ENCODE results near the gene CLIP2. TPM values are rescaled to one million over a fixed set of nuclear protein-coding genes. Genes with fewer than 3 reads are reported as not detected.
A peak's percentile ranks its signal among the peaks of the same experiment; 100 is the strongest.

Gene CLIP2
- total RNA-seq, 1 donor from 2014 or later: 24.3 TPM

GRCh38 chr7:74290553-74290950, 1.3 kb downstream of the CLIP2 start:
- TF ChIP-seq CTCF (IDR thresholded peaks at IDR 0.05) (no peak), POLR2A (IDR thresholded peaks at IDR 0.05) (no peak), POLR2AphosphoS5 (IDR thresholded peaks at IDR 0.05; ENCODE audit: insufficient read depth in 1 of 2, low read depth in 1 of 2) (no peak)
- peak overlapping the region; percentile 89 for H3K27ac ChIP-seq
- no peaks in the 10 kb centered on the region for H3K27me3 ChIP-seq
- no peaks in the 10 kb centered on the region for H3K36me3 ChIP-seq
- peak overlapping the region; percentile 83 to 92 for H3K4me3 ChIP-seq
- intact Hi-C loops (cut with DNase I): loop anchor here (5.0 kb wide), 1 partner anchor 33 kb away; no protein-coding TSS in a partner anchor
- DNase-seq (ENCODE audit: extremely low spot score in 2 of 2): no peak
- H3K9me3 ChIP-seq: no peaks in the 10 kb centered on the region
- peaks cover 56% of the 10 kb centered on the region for H3K4me1 ChIP-seq

- H3K27me3 ChIP-seq: no peaks in the 10 kb centered on the region
- H3K9me3 ChIP-seq: no peaks in the 10 kb centered on the region
- H3K4me1 ChIP-seq: peaks cover 56% of the 10 kb centered on the region
- H3K4me3 ChIP-seq: peak overlapping the region; percentile 83 to 92
- intact Hi-C loops (cut with DNase I): loop anchor here (5.0 kb wide), 1 partner anchor 34 kb away; no protein-coding TSS in a partner anchor
- DNase-seq (ENCODE audit: extremely low spot score in 2 of 2): no peak
- peak overlapping the region; percentile 89 for H3K27ac ChIP-seq
- TF ChIP-seq POLR2AphosphoS5 (IDR thresholded peaks at IDR 0.05; ENCODE audit: insufficient read depth in 1 of 2, low read depth in 1 of 2) (no peak), POLR2A (IDR thresholded peaks at IDR 0.05) (no peak), CTCF (IDR thresholded peaks at IDR 0.05) (no peak)
- H3K36me3 ChIP-seq: no peaks in the 10 kb centered on the region
Observed at GRCh38 chr7:74290981-74291441, 1.8 kb downstream of the CLIP2 start.

GRCh38 chr7:74291535-74291934, 2.3 kb downstream of the CLIP2 start:
- no peaks in the 10 kb centered on the region for H3K9me3 ChIP-seq
- TF ChIP-seq POLR2AphosphoS5 (IDR thresholded peaks at IDR 0.05; ENCODE audit: insufficient read depth in 1 of 2, low read depth in 1 of 2) (no peak), CTCF (IDR thresholded peaks at IDR 0.05) (no peak), POLR2A (IDR thresholded peaks at IDR 0.05) (no peak)
- DNase-seq (ENCODE audit: extremely low spot score in 2 of 2): no peak
- no peak overlapping the region for H3K27ac ChIP-seq
- peaks cover 56% of the 10 kb centered on the region for H3K4me1 ChIP-seq
- H3K27me3 ChIP-seq: no peaks in the 10 kb centered on the region
- H3K4me3 ChIP-seq: no peak overlapping the region
- no peaks in the 10 kb centered on the region for H3K36me3 ChIP-seq
- intact Hi-C loops (cut with DNase I): loop anchor here (5.0 kb wide), 1 partner anchor 34 kb away; no protein-coding TSS in a partner anchor

- TF ChIP-seq POLR2AphosphoS5 (IDR thresholded peaks at IDR 0.05; ENCODE audit: insufficient read depth in 1 of 2, low read depth in 1 of 2) (no peak), CTCF (IDR thresholded peaks at IDR 0.05) (no peak), POLR2A (IDR thresholded peaks at IDR 0.05) (no peak)
- H3K36me3 ChIP-seq: no peaks in the 10 kb centered on the region
- DNase-seq (ENCODE audit: extremely low spot score in 2 of 2): no peak
- intact Hi-C loops (cut with DNase I): loop anchor here (5.0 kb wide), 1 partner anchor 36 kb away; no protein-coding TSS in a partner anchor
- H3K9me3 ChIP-seq: no peaks in the 10 kb centered on the region
- peak overlapping the region; percentile 0 for H3K27ac ChIP-seq
- peaks cover 56% of the 10 kb centered on the region for H3K4me1 ChIP-seq
- H3K4me3 ChIP-seq: no peak overlapping the region
- H3K27me3 ChIP-seq: no peaks in the 10 kb centered on the region
Observed at GRCh38 chr7:74292757-74293576, 3.8 kb downstream of the CLIP2 start.

GRCh38 chr7:74293577-74293908, 4.3 kb downstream of the CLIP2 start:
- no peak for TF ChIP-seq POLR2A (IDR thresholded peaks at IDR 0.05)
- no peak for TF ChIP-seq POLR2AphosphoS5 (IDR thresholded peaks at IDR 0.05; ENCODE audit: insufficient read depth in 1 of 2, low read depth in 1 of 2)
- no peak for TF ChIP-seq CTCF (IDR thresholded peaks at IDR 0.05)
- H3K27ac ChIP-seq: peak overlapping the region; percentile 0

More at GRCh38 chr7:74293577-74293908, 4.3 kb downstream of the CLIP2 start:
- H3K9me3 ChIP-seq: no peaks in the 10 kb centered on the region
- intact Hi-C loops (cut with DNase I): loop anchor here (5.0 kb wide), 1 partner anchor 36 kb away; no protein-coding TSS in a partner anchor
- no peaks in the 10 kb centered on the region for H3K36me3 ChIP-seq
- H3K4me3 ChIP-seq: no peak overlapping the region
- H3K4me1 ChIP-seq: peaks cover 55% of the 10 kb centered on the region
- no peak for DNase-seq (ENCODE audit: extremely low spot score in 2 of 2)
- no peaks in the 10 kb centered on the region for H3K27me3 ChIP-seq

All from vagina (tissue), 2 donors.